Fibroblast of lung (primary cell): ENCODE results near the gene TANGO2.

Experiments used
- EZH2 ChIP-seq: IDR thresholded peaks from 2 replicates; pipeline ENCODE4 v1.5.1; 2012; ENCODE audit warnings: low read length, control low read depth, mild to moderate bottlenecking; ENCODE audit errors: missing control alignments
- TF ChIP-seq, protein P1 (sequence below), 2 donors: IDR thresholded peaks in 1 of 2; conservative IDR thresholded peaks in 1 of 2; 1 replicate in 1 of 2; 2 replicates in 1 of 2; pipeline ENCODE4 v1.5.1; 2011 to 2012; ENCODE audit warnings: low read length in 2 of 2, control low read depth in 1 of 2, inconsistent platforms in 1 of 2, low read depth in 1 of 2, mild to moderate bottlenecking in 1 of 2

DNA sequence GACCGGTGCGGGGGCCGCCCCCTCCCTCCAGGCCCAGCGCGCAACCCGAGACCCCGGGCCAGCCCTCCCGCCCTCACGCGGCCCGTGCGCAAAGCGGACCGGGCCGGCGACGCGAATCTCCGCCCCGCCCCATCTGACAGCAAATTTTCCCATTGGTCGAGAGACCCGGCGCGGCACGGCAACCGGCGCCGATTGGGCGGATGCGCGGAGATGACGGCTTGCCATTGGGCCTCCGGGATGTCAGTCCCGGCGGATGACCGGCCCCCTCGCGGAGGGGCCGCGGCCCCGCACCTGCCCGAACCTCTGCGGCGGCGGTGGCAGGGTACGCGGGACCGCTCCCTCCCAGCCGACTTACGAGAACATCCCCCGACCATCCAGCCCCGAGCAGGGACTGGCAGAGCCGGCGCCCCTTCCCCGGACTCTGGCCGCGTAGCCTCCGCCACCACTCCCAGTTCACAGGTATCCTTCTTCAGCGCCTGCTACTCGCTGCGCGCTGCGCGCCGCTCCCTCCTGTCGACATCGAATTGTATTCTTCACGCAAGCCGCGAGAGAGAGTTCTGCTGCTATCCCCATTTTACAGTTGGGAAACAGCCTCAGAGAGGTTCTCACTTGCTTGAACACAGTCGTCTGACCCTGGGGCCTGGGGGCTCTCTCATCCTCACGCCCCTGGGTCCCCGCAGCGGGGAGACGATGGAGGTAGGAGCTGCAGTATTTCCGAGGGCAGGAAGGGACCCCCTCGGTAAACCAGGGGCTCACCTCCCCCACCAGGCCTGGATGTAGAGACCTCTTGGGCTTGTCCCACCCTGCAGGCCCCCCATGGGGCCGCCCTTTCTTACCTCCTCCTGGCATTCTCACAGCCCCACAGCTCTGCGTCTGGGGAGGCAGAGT, 3.9 kb upstream of the TANGO2 start, which contains the start of gene ARVCF:
- TF ChIP-seq, protein P1, sequence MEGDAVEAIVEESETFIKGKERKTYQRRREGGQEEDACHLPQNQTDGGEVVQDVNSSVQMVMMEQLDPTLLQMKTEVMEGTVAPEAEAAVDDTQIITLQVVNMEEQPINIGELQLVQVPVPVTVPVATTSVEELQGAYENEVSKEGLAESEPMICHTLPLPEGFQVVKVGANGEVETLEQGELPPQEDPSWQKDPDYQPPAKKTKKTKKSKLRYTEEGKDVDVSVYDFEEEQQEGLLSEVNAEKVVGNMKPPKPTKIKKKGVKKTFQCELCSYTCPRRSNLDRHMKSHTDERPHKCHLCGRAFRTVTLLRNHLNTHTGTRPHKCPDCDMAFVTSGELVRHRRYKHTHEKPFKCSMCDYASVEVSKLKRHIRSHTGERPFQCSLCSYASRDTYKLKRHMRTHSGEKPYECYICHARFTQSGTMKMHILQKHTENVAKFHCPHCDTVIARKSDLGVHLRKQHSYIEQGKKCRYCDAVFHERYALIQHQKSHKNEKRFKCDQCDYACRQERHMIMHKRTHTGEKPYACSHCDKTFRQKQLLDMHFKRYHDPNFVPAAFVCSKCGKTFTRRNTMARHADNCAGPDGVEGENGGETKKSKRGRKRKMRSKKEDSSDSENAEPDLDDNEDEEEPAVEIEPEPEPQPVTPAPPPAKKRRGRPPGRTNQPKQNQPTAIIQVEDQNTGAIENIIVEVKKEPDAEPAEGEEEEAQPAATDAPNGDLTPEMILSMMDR (conservative IDR thresholded peaks at IDR 0.05 in 1 of 2, IDR thresholded peaks at IDR 0.05 in 1 of 2; ENCODE audit: low read depth in 1 of 2, low read length in 2 of 2): peak in 1 of 2 donors; percentile 3
- no peak for TF ChIP-seq EZH2
